NCI-H2196 (cell line): Measurements from ENCODE around the gene CBS.
"Not testable (repeated sequence)": the region's sequence is repeated elsewhere in the genome, so short reads cannot be mapped to it uniquely, and the experiment has no call there.

Source experiments
- DNase-seq: peaks from one replicate; lab custom pipeline; 2025; ENCODE audit not compliant: unreplicated experiment; lab: John Stamatoyannopoulos, UW

CBS gene

GRCh38 chr21:43075170-43076022, at the start of gene CBS:
Gene CBS, minus strand, starts transcription at chr21:43075835. Its CDS starts 3,642 bp downstream, at chr21:43072193.
- DNase-seq: not testable (repeated sequence)

- DNase-seq: not testable (repeated sequence)
Measured at GRCh38 chr21:43115956-43116355, 40.3 kb upstream of the CBS start.

DNA sequence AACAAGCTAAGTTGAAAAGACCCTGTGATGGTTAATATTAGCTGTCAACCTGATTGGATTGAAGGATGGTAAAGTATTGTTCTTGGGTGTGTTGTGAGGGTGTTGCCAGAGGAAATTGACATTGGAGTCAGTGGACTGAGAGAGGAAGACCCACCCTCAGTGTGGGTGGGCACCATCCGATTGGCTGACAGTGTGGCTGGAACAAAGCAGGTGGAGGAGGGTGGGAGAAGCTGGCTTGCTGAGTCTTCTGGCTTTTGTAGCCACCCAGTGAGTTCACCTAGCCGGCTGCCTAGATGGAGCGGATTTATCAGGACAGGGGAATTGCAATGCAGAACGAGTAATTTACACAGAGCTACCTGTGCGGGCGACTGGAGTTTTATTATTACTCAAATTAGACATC, 38.8 kb upstream of the CBS start:
- not testable (repeated sequence) for DNase-seq

GRCh38 chr21:43109006-43109405, 33.4 kb upstream of the CBS start:
- DNase-seq: not testable (repeated sequence)

DNA sequence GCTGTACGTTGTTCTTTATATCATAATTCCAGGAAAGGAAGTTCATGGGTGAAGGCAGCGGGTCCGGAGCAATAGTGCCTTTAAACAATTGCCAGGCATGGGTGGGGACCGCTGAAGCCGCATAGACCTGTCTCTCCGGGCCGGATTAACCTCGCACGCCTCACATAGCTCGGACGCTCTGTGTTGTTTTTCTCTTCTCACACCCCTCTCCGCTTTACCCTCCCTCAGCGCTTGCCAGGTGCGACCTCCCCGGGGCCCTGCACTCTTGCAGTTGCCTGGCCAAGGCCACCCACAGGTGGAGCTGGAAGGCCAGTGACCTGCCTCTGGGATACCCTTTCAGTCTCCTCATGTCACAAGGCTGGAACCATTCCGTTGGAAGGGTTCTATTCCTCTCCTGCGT, 32.5 kb upstream of the CBS start:
- DNase-seq: not testable (repeated sequence)

GRCh38 chr21:43107794-43108137, 32.1 kb upstream of the CBS start:
- DNase-seq: not testable (repeated sequence)

DNA sequence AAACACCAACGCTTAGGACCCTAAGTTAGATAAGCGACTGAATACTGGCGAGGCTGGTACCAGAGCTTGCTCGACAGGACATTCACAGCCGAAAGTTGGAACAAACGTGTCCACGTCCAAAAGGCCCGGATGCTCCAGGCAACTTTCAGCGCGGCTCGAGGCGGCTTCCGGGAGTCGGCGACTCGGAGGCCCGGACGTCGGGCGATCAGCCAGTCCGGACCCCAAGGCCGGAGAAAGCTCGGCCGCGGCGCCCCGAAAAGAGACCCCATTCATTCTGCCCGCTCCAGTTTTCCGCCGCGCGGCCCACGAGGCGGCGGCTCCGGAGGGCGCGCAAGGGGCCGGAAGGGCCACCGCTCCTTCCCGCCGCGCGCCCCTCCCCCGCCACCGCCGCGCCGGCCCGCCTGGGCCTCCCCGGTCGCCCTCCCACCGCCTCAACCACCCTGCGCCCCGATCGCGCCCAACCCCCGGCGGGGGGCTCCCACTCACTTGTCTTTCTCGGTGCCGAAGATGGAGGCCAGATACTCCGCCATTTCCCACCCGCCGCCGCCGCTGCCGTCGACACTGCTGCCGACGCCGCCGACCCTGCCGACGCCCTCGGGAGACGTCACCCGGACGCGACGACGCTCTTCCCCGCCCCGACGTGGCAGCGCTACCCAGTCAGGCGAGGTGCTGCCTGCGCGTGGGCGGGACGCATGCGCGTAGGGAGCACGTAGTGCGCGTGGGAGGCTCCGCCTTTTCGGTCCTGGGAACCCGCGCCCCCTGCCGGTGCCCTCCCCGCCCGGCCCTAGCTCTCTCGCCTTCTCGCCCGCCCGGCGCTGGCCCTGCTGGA, 31.5 kb upstream of the CBS start, which contains the start of gene U2AF1:
U2AF1 (minus strand) TSS at position 606 of the 829 bp plus-strand sequence; CDS start at position 530, 76 bp downstream.
- not testable (repeated sequence) for DNase-seq

- DNase-seq: not testable (repeated sequence)
Measured at GRCh38 chr21:43104642-43105041, 29.0 kb upstream of the CBS start.

DNA sequence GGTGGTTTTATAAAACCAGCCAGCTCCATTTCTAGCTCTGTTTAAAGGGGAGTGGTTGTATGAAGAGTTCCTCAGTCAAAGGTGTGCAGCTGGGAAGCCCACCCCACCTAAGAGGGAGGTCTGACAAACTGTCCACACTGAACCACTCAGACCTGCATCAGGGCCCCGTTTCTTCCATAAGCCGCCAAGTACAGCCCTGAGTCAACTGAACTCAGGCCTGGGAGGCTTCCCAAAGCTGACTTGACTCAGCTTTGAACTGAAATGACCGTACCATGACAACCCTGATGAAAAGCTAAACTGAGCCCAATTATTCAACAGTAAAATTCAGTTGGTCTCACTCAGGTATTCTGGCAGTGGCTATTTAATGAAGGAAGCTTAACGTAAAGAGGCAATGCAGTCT, 26.6 kb upstream of the CBS start:
- DNase-seq: not testable (repeated sequence)

DNA sequence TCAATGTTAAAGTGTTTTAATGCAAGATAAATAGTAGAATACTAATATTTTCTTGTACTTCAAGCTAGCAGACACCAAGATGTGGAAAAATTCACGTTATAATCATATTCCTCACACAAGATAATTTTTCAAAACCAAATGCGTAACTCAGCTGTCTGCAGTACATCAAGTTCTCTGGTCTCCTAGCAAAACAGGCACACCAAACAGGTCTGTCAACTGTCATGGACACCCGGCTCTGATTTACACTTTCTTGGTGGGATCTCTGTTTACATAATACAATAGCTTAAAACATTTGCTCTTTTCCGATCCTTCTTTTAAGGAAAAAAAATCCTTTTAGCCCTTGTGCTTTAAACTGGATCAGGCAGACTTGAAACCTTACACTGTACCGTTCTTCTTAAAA, 26.0 kb upstream of the CBS start:
- DNase-seq: not testable (repeated sequence)

- DNase-seq: not testable (repeated sequence)
Measured at GRCh38 chr21:43101000-43101399, 25.4 kb upstream of the CBS start.

DNA sequence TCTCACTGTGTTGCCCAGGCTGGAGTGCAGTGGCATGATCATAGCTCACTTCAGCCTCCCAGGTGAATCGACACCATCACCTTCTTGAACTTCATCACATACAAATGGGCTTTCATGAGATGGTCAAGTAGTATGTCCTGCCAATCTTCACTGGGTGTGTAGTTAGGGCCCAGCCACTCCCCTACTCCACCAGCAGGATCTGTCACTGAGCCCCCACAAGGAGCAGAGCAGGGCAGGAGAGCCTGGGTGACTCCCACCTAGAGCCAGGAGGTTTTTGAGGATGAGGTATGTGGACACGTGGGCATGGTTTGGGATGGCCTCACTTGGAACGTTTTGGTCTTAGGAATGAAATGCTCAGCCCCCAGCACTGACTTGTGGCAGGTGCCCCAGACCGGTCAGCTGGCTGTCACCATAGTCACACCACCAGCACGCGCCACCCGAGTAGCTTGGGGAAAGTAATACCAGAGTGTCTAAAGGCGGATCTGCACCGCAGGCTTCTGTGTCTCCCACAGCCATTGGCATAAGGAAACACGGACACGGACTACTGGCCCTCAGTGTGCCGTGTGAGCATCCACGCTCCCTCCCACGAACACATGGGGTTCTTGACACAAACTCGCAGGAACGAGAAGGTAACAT, 16.5 kb upstream of the CBS start:
- DNase-seq: not testable (repeated sequence)

- DNase-seq: not testable (repeated sequence)
Measured at GRCh38 chr21:43090947-43091346, 15.3 kb upstream of the CBS start.

GRCh38 chr21:43089463-43089862, 13.8 kb upstream of the CBS start:
- not testable (repeated sequence) for DNase-seq

DNA sequence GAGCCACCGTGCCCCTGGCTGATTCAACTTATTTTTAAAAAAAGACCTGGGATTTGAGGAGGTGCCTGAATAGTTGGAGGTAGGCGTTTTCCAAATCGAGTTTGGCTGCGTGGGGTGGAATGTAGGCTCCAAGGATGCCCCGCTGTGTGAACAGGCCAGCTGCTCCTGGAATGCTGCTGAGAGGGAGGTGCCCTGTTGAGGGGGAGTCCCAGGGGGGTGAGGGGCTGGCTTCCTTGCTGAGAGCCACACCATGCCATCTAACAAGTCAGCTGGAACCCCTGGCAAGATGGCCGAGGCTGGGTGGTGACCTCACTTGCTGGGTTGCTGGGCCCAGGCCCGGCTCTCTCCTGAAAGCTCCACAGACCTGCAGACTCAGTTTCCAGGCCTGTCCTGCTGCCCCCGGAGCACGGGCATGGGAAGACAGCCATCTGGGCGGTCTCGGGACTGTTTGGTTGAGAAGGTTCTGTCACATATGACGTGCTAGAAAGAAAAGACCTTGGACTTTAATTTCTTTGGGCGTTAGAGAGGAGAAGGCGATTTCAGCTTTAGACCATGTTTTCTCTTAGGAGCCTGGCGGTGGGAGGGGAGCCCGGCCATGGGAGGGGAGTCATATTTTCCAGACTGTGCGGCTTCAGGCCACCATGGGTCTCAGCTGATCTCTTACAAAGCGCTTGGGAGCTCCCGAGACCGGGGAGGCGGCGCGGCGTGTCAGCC, 7.1 kb upstream of the CBS start:
- not testable (repeated sequence) for DNase-seq

DNA sequence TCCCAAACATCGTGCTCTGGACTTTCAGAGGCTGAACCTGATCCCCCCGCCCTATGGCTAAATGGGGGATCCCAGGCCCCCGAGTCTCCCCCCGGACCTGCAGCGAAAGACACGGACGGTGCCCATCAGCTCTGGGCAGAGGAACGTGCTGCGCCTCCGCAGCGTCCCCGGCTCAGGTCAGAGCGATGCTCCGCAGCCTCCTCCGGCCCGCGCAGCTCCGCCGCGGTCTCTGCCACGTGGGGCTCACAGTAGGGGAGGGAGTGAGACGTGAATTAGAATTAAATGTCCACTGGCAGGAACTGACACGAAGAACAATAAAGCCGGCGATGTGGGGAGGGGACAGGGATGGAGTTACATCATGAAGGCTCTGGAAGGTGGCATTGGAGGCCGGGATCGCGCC, 1.0 kb upstream of the CBS start:
- not testable (repeated sequence) for DNase-seq

GRCh38 chr21:43076023-43076637, 495 bp upstream of the CBS start:
- DNase-seq: not testable (repeated sequence)

DNA sequence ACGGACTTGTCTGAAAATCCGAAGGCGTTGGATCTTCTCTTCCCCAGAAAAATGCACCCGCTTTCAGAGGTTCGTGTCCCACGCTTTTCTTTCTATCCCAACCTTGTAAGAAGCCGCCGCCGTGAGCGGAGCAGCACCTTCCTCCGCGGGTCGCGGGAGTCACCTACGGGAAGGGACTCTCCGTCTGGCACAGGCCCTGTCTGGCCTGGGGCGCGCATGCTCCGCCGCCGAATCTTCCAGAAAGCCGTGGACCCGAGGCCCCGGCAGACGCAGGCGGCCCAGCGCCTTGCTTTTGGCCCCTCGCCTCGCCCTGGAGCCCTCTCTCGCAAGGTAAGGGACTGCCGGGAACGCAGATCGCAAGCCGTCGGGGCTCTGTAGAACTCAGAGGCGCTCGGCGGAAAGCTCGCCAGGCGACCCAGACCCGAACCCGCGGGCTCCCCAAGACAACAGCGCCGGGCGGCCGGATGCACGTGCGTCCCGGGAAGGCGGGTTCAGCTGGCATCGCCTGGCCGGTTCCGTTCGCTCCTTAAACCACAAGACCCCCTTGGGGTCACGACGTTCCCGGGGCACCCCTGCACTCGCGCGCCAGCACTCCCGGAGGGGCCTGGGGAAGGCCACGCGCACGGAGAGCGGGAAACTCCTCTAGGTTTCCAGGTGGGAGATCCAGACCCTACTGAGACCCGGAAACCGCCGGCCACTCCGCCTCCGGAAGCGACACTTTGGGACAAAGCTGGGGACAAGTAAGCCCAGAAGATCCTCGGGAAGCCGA, 1.1 kb downstream of the CBS start:
- DNase-seq: not testable (repeated sequence)

DNA sequence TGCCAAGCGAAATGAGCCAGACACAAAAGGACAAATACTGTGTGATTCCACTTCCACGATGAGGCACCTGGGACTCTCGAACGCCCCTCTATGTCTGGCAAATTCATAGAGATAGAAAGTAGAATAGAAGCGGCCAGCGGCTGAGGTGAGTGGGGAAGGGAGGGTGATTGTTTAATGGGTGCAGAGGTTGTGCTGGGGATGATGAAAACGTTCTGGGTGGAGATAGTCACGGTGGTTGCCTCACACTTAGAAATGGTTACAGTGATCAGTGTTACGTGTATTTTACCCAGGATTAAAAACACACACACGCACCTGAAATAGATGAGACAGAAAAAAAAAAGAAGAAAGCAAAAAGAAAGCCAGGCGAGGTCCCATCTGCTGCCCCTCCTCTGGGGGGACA, 2.9 kb downstream of the CBS start:
- DNase-seq: not testable (repeated sequence)
